SJCRH30 (cell line): Measurements from ENCODE around the gene RTP3. TPM values are rescaled to one million over a fixed set of nuclear protein-coding genes. Genes with fewer than 3 reads are reported as not detected.

Experiments used
- DNase-seq, 2 experiments: peaks; one replicate each; pipeline ENCODE4 v3.0.0-alpha.2; 2015 to 2020
- H3K27ac ChIP-seq: fragments of 250-450 bp; sonication (Bioruptor Pico); 2 replicates; pipeline ENCODE4 v1.5.1; 2020; ENCODE audit warnings: mild to moderate bottlenecking, moderate library complexity
- H3K27me3 ChIP-seq: fragments of 250-450 bp; sonication (Bioruptor Pico); 2 replicates; pipeline ENCODE4 v1.5.1; 2020; ENCODE audit warnings: mild to moderate bottlenecking, moderate library complexity
- H3K36me3 ChIP-seq: fragments of 250-450 bp; sonication (Bioruptor Pico); 2 replicates; pipeline ENCODE4 v1.5.1; 2020; ENCODE audit warnings: mild to moderate bottlenecking, moderate library complexity
- H3K4me1 ChIP-seq: fragments of 250-450 bp; sonication (Bioruptor Pico); 2 replicates; pipeline ENCODE4 v1.5.1; 2020; ENCODE audit warnings: mild to moderate bottlenecking, moderate library complexity
- H3K4me3 ChIP-seq: fragments of 250-450 bp; sonication (Bioruptor Pico); 2 replicates; pipeline ENCODE4 v1.5.1; 2020; ENCODE audit warnings: mild to moderate bottlenecking, moderate library complexity
- H3K9me3 ChIP-seq: fragments of 250-450 bp; sonication (Bioruptor Pico); replicated peaks from 2 replicates; pipeline ENCODE4 v1.5.1; 2020; ENCODE audit warnings: mild to moderate bottlenecking, moderate library complexity
- total RNA-seq: library from RNA; depleted of rRNA; stranded (reverse); fragments of >200 nt; shearing (Covaris generic); gene quantifications from 2 replicates; pipeline ENCODE4 v1.2.3, GENCODE V29; 2014

The RTP3 gene
- total RNA-seq, 1 experiment from 2014 or later = not detected

- Histone ChIP-seq H3K4me3 (no peak overlapping the region), H3K9me3 (no peaks in the 10 kb centered on the region), H3K27me3 (no peaks in the 10 kb centered on the region), H3K36me3 (no peaks in the 10 kb centered on the region), H3K4me1 (peaks cover 2% of the 10 kb centered on the region), H3K27ac (no peak overlapping the region)
- no peak for DNase-seq
Observed at GRCh38 chr3:46479696-46480095, 18.1 kb upstream of the RTP3 start.

DNA sequence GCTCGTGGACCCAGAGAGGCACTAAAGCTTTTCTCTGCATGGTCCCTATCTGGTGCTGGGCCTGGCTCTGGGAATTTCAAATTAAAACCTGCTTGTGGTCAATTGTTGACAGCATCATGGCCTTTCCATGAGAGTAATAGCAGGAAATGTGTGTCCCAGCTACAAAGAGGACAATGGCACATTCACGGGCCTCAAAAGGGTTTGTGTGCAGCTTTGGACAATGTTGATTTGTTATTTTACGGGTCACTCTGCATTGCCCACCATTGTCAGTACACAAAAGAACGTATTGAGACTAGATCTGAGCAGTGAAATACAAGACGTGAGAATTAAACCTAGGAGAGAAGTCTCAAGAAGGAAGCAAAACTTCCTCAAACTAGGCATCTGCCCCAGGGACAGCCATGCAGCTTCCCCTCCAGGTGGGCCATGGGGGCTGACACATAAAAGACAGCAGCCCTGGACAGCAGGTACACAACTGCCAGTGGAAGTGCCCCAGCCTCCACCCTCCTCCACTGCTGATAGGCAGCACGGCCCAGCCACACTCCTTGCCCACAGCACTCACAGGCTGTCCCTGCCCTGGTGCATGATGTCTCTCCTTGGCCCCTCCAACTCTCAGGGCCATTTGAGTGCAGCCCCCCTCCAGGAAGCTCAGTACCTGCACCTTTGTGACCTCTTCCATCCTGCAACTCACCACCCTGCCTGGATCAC is 17.1 kb upstream of the RTP3 start:
- Histone ChIP-seq H3K9me3 (no peaks in the 10 kb centered on the region), H3K4me1 (peaks cover 9% of the 10 kb centered on the region), H3K27ac (no peak overlapping the region), H3K4me3 (no peak overlapping the region), H3K36me3 (no peaks in the 10 kb centered on the region), H3K27me3 (no peaks in the 10 kb centered on the region)
- DNase-seq = no peak

GRCh38 chr3:46481636-46482035 is 16.1 kb upstream of the RTP3 start:
- Histone ChIP-seq H3K27me3 (no peaks in the 10 kb centered on the region), H3K4me1 (peaks cover 10% of the 10 kb centered on the region), H3K4me3 (no peak overlapping the region), H3K27ac (no peak overlapping the region), H3K36me3 (no peaks in the 10 kb centered on the region), H3K9me3 (no peaks in the 10 kb centered on the region)
- DNase-seq = no peak

- no peaks in the 10 kb centered on the region for H3K36me3 ChIP-seq
- peak in 1 of 2 experiments; percentile 16 for DNase-seq
- no peaks in the 10 kb centered on the region for H3K9me3 ChIP-seq
- H3K27ac ChIP-seq = no peak overlapping the region
- no peak overlapping the region for H3K4me3 ChIP-seq
- peaks cover 10% of the 10 kb centered on the region for H3K4me1 ChIP-seq
- H3K27me3 ChIP-seq = no peaks in the 10 kb centered on the region
Observed at GRCh38 chr3:46482632-46483350, 15.0 kb upstream of the RTP3 start.

GRCh38 chr3:46483825-46484224 is 14.0 kb upstream of the RTP3 start:
- no peaks in the 10 kb centered on the region for H3K36me3 ChIP-seq
- H3K4me1 ChIP-seq = peaks cover 10% of the 10 kb centered on the region
- H3K27ac ChIP-seq = no peak overlapping the region
- no peak for DNase-seq
- no peak overlapping the region for H3K4me3 ChIP-seq
- H3K27me3 ChIP-seq = no peaks in the 10 kb centered on the region
- no peaks in the 10 kb centered on the region for H3K9me3 ChIP-seq

GRCh38 chr3:46484388-46484787 is 13.4 kb upstream of the RTP3 start:
- Histone ChIP-seq H3K27ac (no peak overlapping the region), H3K4me3 (no peak overlapping the region), H3K27me3 (no peaks in the 10 kb centered on the region), H3K9me3 (no peaks in the 10 kb centered on the region), H3K4me1 (peaks cover 10% of the 10 kb centered on the region), H3K36me3 (no peaks in the 10 kb centered on the region)
- DNase-seq = no peak

DNA sequence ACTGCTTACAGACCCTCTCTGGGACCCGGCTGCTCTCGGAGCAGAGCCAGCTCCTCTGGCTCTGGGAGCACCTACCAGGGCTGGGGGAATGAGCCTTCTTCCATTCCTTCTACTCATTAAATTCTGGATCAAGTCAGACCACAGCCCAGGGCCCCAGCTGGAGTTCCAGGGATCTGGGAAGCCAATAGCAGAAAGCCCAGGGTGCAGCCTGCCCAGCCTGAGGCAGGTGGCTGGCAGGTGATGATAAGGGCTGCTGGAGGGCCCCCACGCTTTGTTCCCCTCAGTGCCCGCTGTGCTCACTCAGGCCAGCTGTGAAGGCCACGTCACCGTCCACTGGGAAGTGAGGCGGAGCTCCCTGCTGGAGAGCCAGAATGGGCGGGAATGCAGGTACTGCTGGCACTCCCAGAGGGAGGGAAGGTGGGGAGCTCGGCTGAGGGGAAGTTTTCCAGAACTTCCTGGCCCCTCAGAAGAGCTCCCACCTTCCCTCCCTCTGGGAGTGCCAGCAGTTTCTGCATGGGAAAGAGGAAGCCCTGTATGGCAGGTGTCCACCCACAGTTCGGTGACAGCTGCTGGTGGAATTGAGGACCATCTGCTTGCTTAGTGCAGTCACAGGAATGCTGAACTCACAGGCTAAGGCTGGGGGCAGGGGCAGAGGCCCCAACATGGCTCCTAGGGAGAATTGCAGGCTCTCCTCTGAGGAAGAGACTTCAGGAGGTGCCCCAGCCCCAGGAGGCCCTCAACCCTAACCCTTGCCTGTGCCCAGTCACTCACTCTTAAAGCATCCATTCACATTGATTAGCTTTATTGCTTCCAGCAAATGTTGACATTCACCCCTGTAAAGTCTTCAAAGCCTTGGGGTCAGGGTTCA is 12.6 kb upstream of the RTP3 start:
- Histone ChIP-seq H3K27ac (no peak overlapping the region), H3K36me3 (no peaks in the 10 kb centered on the region), H3K27me3 (no peaks in the 10 kb centered on the region), H3K4me1 (peaks cover 10% of the 10 kb centered on the region), H3K4me3 (no peak overlapping the region), H3K9me3 (no peaks in the 10 kb centered on the region)
- peak; percentile 55 to 62 for DNase-seq

DNA sequence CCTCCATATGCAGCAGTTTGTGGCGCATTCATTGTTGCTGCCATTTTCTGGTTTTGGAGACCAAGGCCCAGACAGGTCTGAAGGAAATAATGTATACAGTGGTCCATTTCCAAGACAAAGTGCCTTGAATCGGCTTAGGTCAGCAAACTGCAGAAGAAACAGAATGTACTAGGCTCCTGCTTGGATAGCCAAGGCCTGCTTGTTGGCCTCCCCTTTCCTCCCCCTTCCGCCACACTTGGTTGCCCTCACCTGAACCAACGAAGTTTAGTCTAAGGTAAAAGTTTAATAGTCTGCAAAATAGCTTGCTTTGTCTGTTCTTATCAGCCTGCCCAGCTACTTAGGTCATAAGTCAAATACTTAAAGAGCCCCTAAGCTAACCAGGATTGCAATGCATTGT is 12.0 kb upstream of the RTP3 start:
- H3K27ac ChIP-seq = no peak overlapping the region
- H3K27me3 ChIP-seq = no peaks in the 10 kb centered on the region
- no peaks in the 10 kb centered on the region for H3K9me3 ChIP-seq
- DNase-seq = no peak
- H3K36me3 ChIP-seq = no peaks in the 10 kb centered on the region
- no peak overlapping the region for H3K4me3 ChIP-seq
- peaks cover 10% of the 10 kb centered on the region for H3K4me1 ChIP-seq

DNA sequence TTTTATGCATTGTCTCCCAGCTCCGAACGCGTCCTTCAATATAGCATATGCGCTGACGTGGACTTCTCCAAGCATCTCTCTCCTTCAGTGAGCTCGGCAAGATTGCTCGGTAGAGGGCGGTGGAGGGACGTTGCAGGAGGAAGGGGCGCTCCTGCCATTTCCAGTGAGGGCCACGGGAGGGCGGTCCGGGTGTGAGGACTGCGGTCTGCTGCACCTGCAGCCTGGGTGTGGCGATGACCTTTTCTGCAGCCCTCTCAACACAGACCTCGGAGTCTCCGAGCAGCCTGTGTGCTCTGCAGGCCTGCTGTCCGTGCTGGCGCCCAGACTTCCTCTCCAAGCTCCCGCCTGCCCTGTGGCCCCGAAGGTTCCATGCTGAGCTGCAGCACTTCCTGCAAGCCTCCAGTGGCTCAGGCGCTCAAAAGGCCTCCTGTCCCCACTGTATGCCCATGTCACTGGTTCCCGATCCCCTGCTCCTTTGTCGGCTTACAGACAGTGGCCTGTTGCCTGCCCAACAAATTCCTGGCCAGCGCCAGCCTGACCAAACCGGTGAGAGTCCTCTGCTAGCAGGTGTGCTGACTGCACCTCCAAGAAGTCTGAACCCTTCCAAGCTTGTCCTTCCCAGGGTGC is 8.9 kb upstream of the RTP3 start:
- Histone ChIP-seq H3K4me1 (peaks cover 10% of the 10 kb centered on the region), H3K9me3 (no peaks in the 10 kb centered on the region), H3K36me3 (no peaks in the 10 kb centered on the region), H3K27me3 (no peaks in the 10 kb centered on the region), H3K4me3 (no peak overlapping the region), H3K27ac (no peak overlapping the region)
- peak; percentile 37 to 52 for DNase-seq

GRCh38 chr3:46489381-46489780 is 8.4 kb upstream of the RTP3 start:
- Histone ChIP-seq H3K4me3 (no peak overlapping the region), H3K36me3 (no peaks in the 10 kb centered on the region), H3K9me3 (no peaks in the 10 kb centered on the region), H3K4me1 (peaks cover 10% of the 10 kb centered on the region), H3K27ac (no peak overlapping the region), H3K27me3 (no peaks in the 10 kb centered on the region)
- no peak for DNase-seq

- H3K36me3 ChIP-seq = no peaks in the 10 kb centered on the region
- no peak for DNase-seq
- H3K9me3 ChIP-seq = no peaks in the 10 kb centered on the region
- H3K27ac ChIP-seq = no peak overlapping the region
- no peaks in the 10 kb centered on the region for H3K27me3 ChIP-seq
- H3K4me1 ChIP-seq = peaks cover 7% of the 10 kb centered on the region
- no peak overlapping the region for H3K4me3 ChIP-seq
Observed at GRCh38 chr3:46489875-46490274, 7.9 kb upstream of the RTP3 start.

DNA sequence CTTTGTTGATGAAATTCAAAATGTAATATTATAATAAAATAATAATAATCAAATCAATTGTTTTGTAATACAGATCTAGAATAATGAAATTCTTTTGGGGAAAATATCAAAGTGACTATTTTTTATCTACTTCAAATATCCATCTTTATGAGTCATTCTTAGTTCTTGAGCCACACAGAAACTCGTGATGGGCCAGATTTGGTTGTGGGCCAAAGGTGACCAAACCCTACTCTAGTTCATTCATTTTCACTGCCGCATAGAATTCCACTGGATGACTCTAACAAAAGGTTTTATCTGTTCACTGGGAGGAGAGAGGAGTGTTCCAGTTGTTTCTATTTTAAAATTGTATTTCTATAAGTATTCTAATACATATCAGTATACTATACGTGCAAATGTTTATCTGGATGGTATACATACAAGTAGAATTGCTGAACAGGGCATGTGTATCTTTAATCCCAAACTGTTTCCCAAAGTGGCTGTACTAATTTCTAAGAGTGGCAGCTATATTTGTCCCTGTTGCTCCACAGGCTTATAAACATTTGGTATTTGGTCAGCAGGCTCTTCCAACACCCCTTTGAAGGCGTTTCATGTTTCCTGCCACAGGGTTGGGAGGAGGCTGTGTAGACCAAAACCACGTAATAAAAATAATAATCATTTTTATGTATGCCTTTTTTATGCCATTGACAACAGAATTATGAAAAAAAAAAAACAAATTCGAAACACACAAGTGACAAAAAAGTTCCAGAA is 7.3 kb upstream of the RTP3 start:
- DNase-seq = no peak
- peaks cover 2% of the 10 kb centered on the region for H3K4me1 ChIP-seq
- no peaks in the 10 kb centered on the region for H3K9me3 ChIP-seq
- no peaks in the 10 kb centered on the region for H3K36me3 ChIP-seq
- H3K4me3 ChIP-seq = no peak overlapping the region
- H3K27me3 ChIP-seq = no peaks in the 10 kb centered on the region
- no peak overlapping the region for H3K27ac ChIP-seq

DNA sequence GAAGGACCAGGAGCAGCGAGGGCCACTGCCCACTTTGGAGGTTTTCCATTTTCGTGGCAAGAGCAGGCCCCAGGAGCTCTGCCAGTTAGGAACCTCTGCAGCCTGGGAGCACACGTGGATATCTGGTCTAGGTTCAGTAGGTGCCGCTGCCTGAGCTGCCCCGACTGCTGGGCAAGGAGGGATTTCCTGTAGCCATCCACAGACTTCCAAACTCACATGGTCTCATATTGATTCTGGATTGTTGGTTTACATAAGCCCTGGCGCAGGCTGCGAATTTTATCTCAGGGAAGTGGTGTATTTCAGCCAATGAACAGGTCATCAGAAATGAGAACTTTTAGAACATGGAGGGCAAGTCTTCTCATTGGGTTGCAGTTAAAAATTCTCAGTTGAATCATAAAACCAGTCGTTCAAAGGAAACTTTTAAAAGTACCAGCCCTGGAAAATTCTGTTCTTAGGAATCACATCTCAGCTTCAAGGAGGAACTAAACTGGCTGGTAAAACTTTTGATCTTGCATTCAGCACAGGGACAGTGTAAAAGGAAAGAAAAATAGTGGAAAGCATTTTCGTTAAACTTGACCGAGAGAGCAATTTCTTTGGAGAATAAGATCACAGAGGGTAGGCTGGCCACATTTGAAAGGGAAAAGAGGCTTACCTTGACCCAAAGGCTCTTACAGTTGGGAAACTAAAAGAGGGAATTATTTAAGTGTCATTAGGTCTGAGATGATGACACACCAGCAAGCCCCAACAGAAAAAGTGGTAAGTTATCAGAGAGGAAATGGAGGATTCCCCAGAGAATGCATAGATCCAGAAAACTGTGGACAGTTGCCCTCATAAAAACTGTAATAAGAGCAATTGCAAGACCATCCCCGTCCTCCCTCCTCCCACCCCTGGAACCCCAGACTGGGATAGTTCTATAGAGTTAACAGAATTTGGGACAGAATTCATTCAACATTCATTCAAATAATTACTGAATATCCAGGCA is 6.4 kb upstream of the RTP3 start:
- Histone ChIP-seq H3K4me3 (no peak overlapping the region), H3K9me3 (no peaks in the 10 kb centered on the region), H3K36me3 (no peaks in the 10 kb centered on the region), H3K27me3 (no peaks in the 10 kb centered on the region), H3K4me1 (no peaks in the 10 kb centered on the region), H3K27ac (no peak overlapping the region)
- no peak for DNase-seq
